SH-SY5Y (cell line): Measurements from ENCODE around the gene HDAC1.

ENCODE experiments used
- GATA2 ChIP-seq: IDR thresholded peaks from 2 replicates; pipeline ENCODE4 v1.6.1; 2011; ENCODE audit warnings: mild to moderate bottlenecking, low read depth, low read length
- GATA3 ChIP-seq: IDR thresholded peaks from 2 replicates; pipeline ENCODE4 v1.6.1; 2011; ENCODE audit warnings: low read depth, mild to moderate bottlenecking, low read length, moderate library complexity

- TF ChIP-seq GATA2 = no peak
- TF ChIP-seq GATA3 = no peak
Observed at GRCh38 chr1:32351399-32352238, 59.7 kb downstream of the HDAC1 start.
